ENCODE measurements around the gene CAMKMT.

DNA sequence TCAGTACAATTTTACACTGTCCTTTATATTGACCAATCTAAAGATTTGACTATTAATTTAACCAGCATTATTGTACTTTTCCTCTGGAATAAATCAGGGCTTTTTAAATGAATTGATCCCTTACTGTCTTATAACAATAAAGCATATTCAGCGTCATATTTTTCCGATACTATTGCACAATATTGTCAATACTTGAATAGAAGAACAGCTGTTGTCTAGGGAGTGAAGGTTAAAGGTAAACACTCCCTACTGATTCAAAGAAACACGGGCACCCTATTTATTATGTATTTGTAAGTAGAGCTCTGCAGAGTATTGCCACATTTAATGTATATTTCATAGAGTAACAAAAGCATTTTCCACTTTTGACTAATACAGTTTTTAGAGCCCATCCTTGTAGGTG is 134.4 kb downstream of the CAMKMT start:
- TF ChIP-seq, protein P1, sequence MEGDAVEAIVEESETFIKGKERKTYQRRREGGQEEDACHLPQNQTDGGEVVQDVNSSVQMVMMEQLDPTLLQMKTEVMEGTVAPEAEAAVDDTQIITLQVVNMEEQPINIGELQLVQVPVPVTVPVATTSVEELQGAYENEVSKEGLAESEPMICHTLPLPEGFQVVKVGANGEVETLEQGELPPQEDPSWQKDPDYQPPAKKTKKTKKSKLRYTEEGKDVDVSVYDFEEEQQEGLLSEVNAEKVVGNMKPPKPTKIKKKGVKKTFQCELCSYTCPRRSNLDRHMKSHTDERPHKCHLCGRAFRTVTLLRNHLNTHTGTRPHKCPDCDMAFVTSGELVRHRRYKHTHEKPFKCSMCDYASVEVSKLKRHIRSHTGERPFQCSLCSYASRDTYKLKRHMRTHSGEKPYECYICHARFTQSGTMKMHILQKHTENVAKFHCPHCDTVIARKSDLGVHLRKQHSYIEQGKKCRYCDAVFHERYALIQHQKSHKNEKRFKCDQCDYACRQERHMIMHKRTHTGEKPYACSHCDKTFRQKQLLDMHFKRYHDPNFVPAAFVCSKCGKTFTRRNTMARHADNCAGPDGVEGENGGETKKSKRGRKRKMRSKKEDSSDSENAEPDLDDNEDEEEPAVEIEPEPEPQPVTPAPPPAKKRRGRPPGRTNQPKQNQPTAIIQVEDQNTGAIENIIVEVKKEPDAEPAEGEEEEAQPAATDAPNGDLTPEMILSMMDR (IDR thresholded peaks at IDR 0.05) = no peak
- TF ChIP-seq POLR2A (IDR thresholded peaks at IDR 0.05) = no peak
